LNCaP clone FGC (cell line): ENCODE results near the gene SCN8A.

Experiments
- DNase-seq: peaks from one replicate; pipeline ENCODE4 v3.0.0-alpha.2; 2011; ENCODE audit warnings: low read depth
- H3K4me3 ChIP-seq: 2 replicates; pipeline ENCODE4 v1.5.1; 2011; ENCODE audit warnings: mild to moderate bottlenecking, low read depth, low read length, control low read depth
- CTCF ChIP-seq: IDR thresholded peaks from 2 replicates; pipeline ENCODE4 v1.5.1; 2012; ENCODE audit warnings: mild to moderate bottlenecking; ENCODE audit not compliant: control insufficient read depth, insufficient read depth; ENCODE audit errors: extremely low read depth

SCN8A gene

GRCh38 chr12:51667269-51667668 lies 76.2 kb downstream of the SCN8A start:
- TF ChIP-seq CTCF, result no peak
- H3K4me3 ChIP-seq, result no peak overlapping the region
- DNase-seq, result no peak

DNA sequence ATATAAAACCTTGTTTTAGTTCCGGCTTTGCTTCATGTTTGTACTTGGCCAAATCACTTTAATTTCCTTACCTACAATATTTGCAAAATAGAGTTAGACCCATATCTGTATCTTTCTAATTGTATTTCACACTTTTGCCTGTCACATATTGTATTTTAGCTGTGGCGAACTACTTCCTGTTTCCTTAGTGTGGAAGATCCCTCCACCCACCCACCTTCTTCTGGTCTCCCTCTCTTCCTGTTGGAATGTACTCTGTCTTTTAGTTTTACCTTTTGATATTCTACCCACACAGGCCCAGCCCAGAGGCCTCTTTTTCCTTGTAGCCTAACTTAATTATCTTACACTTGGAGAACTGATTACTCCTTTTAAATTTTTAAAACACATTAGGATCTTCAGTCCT lies 78.2 kb downstream of the SCN8A start:
- DNase-seq, result no peak
- no peak for TF ChIP-seq CTCF

DNA sequence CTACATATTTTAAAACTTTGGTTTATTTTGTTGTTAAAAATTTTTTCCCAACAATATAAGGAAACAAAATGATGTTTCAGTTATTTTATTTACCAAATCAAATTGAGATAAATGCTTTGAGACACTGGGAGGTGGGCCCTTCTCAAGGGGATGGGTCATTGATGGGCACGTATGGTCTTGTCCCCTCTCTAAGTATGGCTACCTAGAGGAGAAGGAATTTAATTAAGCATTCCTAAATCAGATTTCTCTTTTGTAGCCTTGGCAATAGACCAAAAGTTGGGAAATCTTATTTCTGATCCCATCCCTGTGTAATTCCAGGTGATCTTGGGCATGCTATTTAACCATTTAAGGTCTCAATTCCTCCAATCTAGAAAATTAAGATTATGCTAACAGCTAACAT lies 79.0 kb downstream of the SCN8A start:
- no peak for TF ChIP-seq CTCF
- H3K4me3 ChIP-seq, result no peak overlapping the region
- no peak for DNase-seq

More for the DNA sequence above, 78.2 kb downstream of the SCN8A start:
- no peak overlapping the region for H3K4me3 ChIP-seq

- H3K4me3 ChIP-seq, result no peak overlapping the region
- DNase-seq, result no peak
- no peak for TF ChIP-seq CTCF
These were observed 81.3 kb downstream of the SCN8A start for GRCh38 chr12:51672334-51672733.

DNA sequence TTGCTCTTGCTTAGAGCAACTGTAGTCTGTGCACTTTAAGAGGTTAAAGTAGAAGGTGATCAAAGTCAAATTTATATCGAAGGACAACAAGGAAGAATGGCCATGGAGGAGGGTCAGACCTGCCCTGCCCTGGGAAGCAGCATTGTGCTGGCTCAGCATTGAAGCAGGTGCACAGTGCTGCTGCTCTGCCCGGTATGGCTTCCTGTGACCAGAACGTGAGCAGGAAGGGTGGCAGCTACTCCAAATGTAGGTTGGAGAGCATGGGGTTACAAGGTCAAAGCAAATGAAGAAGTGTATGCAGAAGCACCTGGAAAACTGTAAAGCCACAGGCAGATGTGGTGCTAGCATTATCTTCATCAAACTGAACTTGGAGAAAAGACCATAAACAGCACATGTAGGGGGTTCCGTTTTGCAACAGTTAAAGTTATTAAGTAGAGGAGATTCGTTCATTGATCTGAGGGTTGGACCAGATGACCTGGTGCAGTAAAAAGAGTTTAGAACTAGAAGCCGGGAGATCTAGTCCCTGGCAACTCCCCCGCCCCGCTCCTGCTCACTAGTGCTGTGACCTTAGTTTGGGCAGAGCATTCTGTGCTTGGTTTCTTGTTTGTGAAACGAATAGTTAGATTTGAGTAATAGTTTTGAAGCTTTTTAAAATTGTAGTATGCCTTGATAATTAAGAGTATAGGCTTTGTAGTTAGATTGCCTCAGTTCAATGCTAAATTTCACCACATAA lies 84.2 kb downstream of the SCN8A start:
- no peak overlapping the region for H3K4me3 ChIP-seq
- no peak for DNase-seq
- TF ChIP-seq CTCF, result no peak

- no peak for DNase-seq
- TF ChIP-seq CTCF, result no peak
- no peak overlapping the region for H3K4me3 ChIP-seq
These were observed 85.8 kb downstream of the SCN8A start for GRCh38 chr12:51676875-51677274.
